HG03520 (cell line): ENCODE measurements around the gene B4GALT6.

Experiments used
- ATAC-seq: cut with Tn5 transposase; IDR thresholded peaks from one replicate; pipeline ENCODE4 v1.9.1; 2021; ENCODE audit warnings: mild to moderate bottlenecking, moderate library complexity; ENCODE audit not compliant: unreplicated experiment

B4GALT6 gene

GRCh38 chr18:31598021-31598805, 86.2 kb downstream of the B4GALT6 start:
- ATAC-seq, result no peak

- no peak for ATAC-seq
Measured at GRCh38 chr18:31596081-31596872, 88.1 kb downstream of the B4GALT6 start.

DNA sequence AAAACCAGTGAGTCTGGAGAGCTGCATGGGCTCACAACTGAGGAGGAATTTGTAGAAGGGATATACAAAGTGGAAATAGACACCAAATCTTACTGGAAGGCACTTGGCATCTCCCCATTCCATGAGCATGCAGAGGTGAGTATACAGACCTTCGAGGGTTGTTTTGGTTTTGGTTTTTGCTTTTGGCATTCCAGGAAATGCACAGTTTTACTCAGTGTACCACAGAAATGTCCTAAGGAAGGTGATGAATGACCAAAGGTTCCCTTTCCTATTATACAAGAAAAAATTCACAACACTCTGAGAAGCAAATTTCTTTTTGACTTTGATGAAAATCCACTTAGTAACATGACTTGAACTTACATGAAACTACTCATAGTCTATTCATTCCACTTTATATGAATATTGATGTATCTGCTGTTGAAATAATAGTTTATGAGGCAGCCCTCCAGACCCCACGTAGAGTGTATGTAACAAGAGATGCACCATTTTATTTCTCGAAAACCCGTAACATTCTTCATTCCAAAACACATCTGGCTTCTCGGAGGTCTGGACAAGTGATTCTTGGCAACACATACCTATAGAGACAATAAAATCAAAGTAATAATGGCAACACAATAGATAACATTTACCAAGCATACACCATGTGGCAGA, 89.1 kb downstream of the B4GALT6 start:
- no peak for ATAC-seq

GRCh38 chr18:31592506-31593157, 91.7 kb downstream of the B4GALT6 start:
- ATAC-seq, result no peak

- ATAC-seq, result no peak
Measured at GRCh38 chr18:31591628-31592027, 92.8 kb downstream of the B4GALT6 start, which contains the start of gene TTR. Gene TTR (plus strand): TSS chr18:31591877. CDS start chr18:31591903, 26 bp downstream.

- no peak for ATAC-seq
Measured at GRCh38 chr18:31591113-31591512, 93.3 kb downstream of the B4GALT6 start.

GRCh38 chr18:31590570-31590969, 93.8 kb downstream of the B4GALT6 start:
- no peak for ATAC-seq

DNA sequence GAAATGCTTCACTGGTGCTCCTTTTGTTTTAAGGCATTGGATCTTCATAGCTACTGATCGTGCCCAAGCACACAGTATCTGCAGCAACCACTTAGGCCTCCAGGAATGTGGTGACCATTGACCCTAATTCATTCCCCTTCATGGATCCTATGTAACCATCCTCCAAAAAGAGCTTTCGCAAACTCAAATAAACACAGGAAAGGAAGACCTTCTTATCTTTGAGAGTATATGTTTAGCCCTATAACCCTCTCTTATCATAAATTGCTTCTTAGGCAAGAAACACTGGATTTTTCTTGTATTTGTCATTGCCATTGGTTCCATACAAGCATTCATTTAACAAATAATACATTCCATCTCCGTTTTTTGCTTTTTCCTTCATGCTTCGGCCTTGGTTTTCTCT, 96.9 kb downstream of the B4GALT6 start:
- no peak for ATAC-seq

DNA sequence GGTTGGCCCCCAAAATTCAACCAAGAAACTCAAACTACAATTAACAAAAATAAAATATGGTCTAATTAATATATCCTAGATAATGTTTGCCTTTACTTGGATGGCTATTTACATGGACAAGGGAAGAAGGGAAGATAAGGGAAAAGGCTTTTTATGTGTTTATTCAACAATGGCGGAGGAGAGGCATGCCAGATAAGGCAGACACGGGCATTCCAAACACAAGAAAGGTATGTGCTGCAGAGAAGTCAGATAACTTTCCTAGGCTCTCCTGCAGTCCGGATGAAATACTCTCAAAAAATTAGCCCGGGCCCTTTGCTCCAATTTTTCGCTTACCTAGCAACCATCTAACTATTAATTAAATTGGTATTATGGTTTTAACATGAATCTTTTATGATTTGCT, 97.8 kb downstream of the B4GALT6 start:
- no peak for ATAC-seq

GRCh38 chr18:31585991-31586390, 98.4 kb downstream of the B4GALT6 start:
- ATAC-seq, result no peak

- no peak for ATAC-seq
Measured at GRCh38 chr18:31583185-31583854, 101.1 kb downstream of the B4GALT6 start.

GRCh38 chr18:31581498-31582197, 102.7 kb downstream of the B4GALT6 start:
- no peak for ATAC-seq

DNA sequence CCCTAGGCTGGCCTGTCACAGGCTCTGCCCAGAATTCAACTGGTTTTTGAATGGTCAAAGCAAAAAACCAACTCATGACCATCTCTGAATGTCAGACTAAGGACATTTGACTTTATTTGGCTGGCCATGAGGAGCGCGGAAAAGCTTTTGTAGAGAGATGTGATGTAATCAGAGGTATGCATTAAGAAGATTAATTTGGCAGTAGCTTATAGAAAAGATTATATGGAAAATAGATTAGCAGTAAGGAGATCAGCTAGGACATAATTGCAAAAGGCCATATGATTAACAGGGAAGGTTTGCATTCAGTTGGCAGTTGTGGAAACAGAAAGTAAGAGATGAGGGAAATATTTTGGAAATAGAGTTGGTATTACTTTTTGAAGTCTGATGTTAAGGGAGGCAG, 105.0 kb downstream of the B4GALT6 start:
- ATAC-seq, result no peak

DNA sequence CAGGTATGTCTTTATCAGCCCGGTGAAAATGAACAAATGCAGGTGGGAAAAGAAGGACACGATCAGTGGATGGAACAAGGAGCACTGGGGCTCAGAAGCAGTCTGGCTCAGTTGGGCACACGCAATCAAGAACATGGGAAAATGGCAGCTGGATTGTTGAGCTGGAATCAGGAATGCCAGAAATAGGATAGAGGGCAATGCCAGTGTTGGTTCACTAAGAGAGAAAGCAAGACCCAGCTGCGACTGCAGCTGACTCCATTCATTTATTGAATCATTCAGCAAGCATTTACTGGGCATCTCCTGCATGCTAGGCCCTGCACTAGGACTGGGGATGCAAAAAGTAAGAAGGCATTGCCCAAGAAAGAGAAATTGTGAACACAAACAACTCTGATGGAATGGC, 106.3 kb downstream of the B4GALT6 start:
- ATAC-seq, result no peak

- no peak for ATAC-seq
Measured at GRCh38 chr18:31577195-31577594, 107.2 kb downstream of the B4GALT6 start.

DNA sequence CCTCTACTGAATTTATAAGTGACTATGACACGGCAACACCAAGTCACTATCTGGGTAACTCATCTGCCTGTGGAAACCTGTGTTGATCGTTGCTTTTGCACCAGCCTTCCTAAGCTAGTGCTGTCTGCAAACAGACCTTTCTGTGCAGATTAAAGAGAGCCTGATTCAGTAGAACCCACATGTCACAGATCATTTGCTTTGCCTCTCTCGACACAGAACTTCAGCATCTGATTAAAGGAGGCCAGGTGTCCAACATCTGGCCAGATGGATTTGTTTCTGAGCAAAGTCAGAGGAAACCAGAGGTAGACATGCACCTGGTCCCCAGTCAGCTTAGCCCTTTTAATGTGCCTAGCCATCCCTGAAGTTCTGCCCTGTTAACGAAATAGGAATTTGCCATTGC, 107.7 kb downstream of the B4GALT6 start:
- peak; percentile 70 for ATAC-seq

DNA sequence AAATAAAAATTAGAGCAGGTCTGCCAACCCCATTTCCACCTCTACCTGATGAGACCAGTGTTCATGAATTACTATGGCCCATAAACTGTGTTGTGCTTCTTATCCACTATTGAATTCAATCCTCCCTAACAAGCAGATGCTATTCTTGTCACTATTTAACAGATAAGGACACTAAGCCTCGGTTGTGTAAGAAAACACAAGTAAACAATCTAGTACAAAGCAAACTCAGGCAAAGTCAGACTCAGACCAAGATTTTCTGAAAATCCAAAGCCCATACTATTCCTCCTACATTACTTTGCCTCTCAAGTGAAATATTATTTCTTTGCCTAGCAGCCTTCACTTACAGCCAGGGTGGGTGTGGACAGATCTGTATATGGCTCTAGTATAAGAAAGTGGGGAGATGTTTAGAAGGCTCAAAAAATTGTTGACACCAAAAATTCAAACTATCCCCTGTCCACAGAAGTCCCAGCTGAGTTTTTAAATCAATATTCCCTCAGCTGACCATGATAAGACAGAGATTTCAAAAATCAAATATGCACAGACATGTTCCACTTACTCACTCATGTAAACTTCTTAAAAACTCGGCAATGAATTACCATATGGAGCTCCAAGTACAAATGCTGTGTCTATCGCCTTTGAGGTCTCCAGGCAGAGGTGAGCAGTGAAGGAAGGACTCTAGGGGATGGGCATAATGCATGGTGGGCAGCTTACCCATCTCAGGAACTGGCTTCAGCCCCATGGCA, 108.7 kb downstream of the B4GALT6 start:
- ATAC-seq, result no peak

DNA sequence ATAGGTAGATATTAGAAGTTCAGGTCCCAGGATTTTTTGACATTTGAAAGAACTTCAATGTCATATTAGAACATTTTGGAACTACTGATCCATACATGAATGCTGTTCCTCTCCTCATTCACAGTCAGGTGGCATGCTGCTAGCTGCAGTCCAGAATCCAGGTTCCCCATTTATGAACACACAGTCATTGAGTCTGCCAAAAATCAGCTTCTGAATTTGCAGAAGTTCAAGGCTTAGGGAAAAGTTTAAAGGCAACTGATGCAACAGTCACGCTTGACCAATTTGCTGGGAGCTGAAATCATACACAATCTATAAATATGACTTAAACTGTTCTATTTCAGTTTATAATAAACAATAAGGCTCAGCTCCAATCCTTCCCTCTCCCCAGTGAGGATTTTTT, 110.0 kb downstream of the B4GALT6 start:
- no peak for ATAC-seq
